Testis (tissue), 2 donors: ENCODE measurements around the gene PRKAB2.

Experiments
- CTCF ChIP-seq, 3 experiments: fragments of 450-650 bp in 2 of 3; fragments of 200-600 bp in 1 of 3; sonication (generic) in 1 of 3; IDR thresholded peaks; one replicate each; pipeline ENCODE4 v1.5.1; 2016 to 2019; ENCODE audit warnings: antibody characterized with exemption in 3 of 3, mild to moderate bottlenecking in 2 of 3, moderate library complexity in 1 of 3
- POLR2A ChIP-seq: fragments of 450-650 bp; IDR thresholded peaks from one replicate; pipeline ENCODE4 v1.6.1; 2017; ENCODE audit warnings: antibody characterized with exemption, mild to moderate bottlenecking, moderate library complexity

DNA sequence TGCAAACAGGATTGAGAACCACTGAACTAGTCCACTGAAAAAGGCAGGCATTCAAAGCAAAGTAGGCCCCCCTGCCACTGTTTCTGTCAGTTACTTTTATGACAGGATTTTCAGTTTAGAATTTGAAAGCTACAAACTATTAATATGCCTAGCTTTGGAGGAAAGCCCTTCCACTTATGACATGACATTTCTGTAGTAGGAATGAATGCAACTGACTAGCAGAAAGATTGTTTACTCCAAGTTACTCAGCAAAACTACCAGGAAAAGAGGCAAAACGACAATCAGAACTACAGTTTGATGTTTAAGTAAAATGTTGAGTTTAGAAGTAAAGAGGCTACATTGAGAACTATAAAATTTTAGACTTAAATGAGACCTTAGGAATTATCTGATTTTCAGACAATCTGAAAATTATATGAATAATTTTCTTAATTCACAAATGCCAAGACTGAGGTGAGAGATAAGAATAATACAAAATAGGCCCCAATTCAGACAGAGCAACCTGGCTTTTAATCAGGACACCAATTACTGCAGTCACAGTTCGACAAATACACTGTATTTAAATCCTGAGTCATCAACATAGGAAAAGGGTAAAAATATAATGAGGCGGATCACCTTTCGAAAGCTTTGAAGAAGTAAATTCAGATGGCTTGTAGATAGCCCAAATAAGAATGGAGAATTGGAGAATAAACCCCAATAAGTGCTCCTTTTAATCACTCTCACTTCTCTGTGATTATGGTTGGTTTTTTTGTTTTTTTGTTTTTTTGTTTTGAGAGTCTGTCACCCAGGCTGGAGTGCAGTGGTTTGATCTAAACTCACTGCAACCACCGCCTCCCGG is 2.2 kb downstream of the PRKAB2 start:
- TF ChIP-seq CTCF (IDR thresholded peaks at IDR 0.05): no peak
- TF ChIP-seq POLR2A: no peak
